Astrocyte (in vitro differentiated cells and primary cell): Measurements from ENCODE around the gene SULT1A2. TPM values are rescaled to one million over a fixed set of nuclear protein-coding genes. Genes with fewer than 3 reads are reported as not detected.
"Not testable (repeated sequence)": the region's sequence is repeated elsewhere in the genome, so short reads cannot be mapped to it uniquely, and the experiment has no call there.

Experiments
- DNase-seq: peaks from one replicate; pipeline ENCODE4 v3.0.0-alpha.2; 2010; ENCODE audit warnings: low read depth
- FAIRE-seq: peaks from 2 replicates; lab custom pipeline; 2011; peaks lifted over from hg19 to GRCh38; lab: Jason Lieb, UNC
- H2AFZ ChIP-seq: 2 replicates; pipeline ENCODE4 v1.6.0; 2012; ENCODE audit warnings: low read depth, low read length, inconsistent platforms
- H3K27ac ChIP-seq: 2 replicates; pipeline ENCODE4 v1.5.1; 2011; ENCODE audit warnings: low read depth, low read length, inconsistent platforms
- H3K27me3 ChIP-seq: 2 replicates; pipeline ENCODE4 v1.6.0; 2011; ENCODE audit warnings: low read length, inconsistent platforms; ENCODE audit not compliant: insufficient read depth
- H3K36me3 ChIP-seq: 2 replicates; pipeline ENCODE4 v1.5.1; 2011; ENCODE audit warnings: low read length, inconsistent platforms; ENCODE audit not compliant: insufficient read depth
- H3K4me1 ChIP-seq: 2 replicates; pipeline ENCODE4 v1.5.1; 2011; ENCODE audit warnings: low read length, inconsistent platforms; ENCODE audit not compliant: insufficient read depth
- H3K4me2 ChIP-seq: 2 replicates; pipeline ENCODE4 v1.6.0; 2012; ENCODE audit warnings: low read length, inconsistent platforms
- H3K4me3 ChIP-seq: 2 replicates; pipeline ENCODE4 v1.5.1; 2011; ENCODE audit warnings: low read depth, mild to moderate bottlenecking, low read length, inconsistent platforms; ENCODE audit not compliant: insufficient read depth
- H3K79me2 ChIP-seq: 2 replicates; pipeline ENCODE4 v1.6.0; 2012; ENCODE audit warnings: mild to moderate bottlenecking, low read length, inconsistent platforms; ENCODE audit not compliant: insufficient read depth
- H3K9ac ChIP-seq: 2 replicates; pipeline ENCODE4 v1.6.0; 2012; ENCODE audit warnings: mild to moderate bottlenecking, low read length, inconsistent platforms
- H3K9me3 ChIP-seq: 2 replicates; pipeline ENCODE4 v1.5.1; 2012; ENCODE audit warnings: low read depth, mild to moderate bottlenecking, low read length, inconsistent platforms; ENCODE audit not compliant: insufficient read depth
- H4K20me1 ChIP-seq: 2 replicates; pipeline ENCODE4 v1.6.0; 2012; ENCODE audit warnings: low read length, inconsistent platforms; ENCODE audit not compliant: insufficient read depth
- H3K27ac Mint-ChIP-seq: one replicate; pipeline ENCODE4 v1.8.0; 2021; ENCODE audit warnings: mild to moderate bottlenecking, mixed read lengths; ENCODE audit not compliant: unreplicated experiment
- H3K27me3 Mint-ChIP-seq: one replicate; pipeline ENCODE4 v1.8.0; 2021; ENCODE audit warnings: low read depth, mixed read lengths; ENCODE audit not compliant: unreplicated experiment
- H3K36me3 Mint-ChIP-seq: one replicate; pipeline ENCODE4 v1.8.0; 2021; ENCODE audit warnings: low read depth, mixed read lengths; ENCODE audit not compliant: unreplicated experiment
- H3K4me1 Mint-ChIP-seq: one replicate; pipeline ENCODE4 v1.8.0; 2021; ENCODE audit warnings: low read depth, mixed read lengths; ENCODE audit not compliant: unreplicated experiment
- H3K4me3 Mint-ChIP-seq: one replicate; pipeline ENCODE4 v1.8.0; 2021; ENCODE audit warnings: mild to moderate bottlenecking, moderate library complexity, mixed read lengths; ENCODE audit not compliant: unreplicated experiment
- H3K9me3 Mint-ChIP-seq: one replicate; pipeline ENCODE4 v1.8.0; 2021; ENCODE audit warnings: mild to moderate bottlenecking, mixed read lengths; ENCODE audit not compliant: unreplicated experiment
- EZH2 ChIP-seq: IDR thresholded peaks from 2 replicates; pipeline ENCODE4 v1.6.1; 2012; ENCODE audit warnings: mild to moderate bottlenecking, low read length, inconsistent platforms; ENCODE audit not compliant: insufficient read depth
- total RNA-seq: library from RNA; stranded (reverse); gene quantifications from 2 replicates; pipeline ENCODE4 v1.2.1, GENCODE V29; 2021
- TF ChIP-seq, protein P1 (sequence below): IDR thresholded peaks from 2 replicates; pipeline ENCODE4 v1.5.1; 2011; ENCODE audit warnings: low read depth, mild to moderate bottlenecking, inconsistent platforms, low read length, moderate library complexity; ENCODE audit not compliant: insufficient read depth

SULT1A2 gene
- total RNA-seq, 1 donor from 2014 or later, result not detected

DNA sequence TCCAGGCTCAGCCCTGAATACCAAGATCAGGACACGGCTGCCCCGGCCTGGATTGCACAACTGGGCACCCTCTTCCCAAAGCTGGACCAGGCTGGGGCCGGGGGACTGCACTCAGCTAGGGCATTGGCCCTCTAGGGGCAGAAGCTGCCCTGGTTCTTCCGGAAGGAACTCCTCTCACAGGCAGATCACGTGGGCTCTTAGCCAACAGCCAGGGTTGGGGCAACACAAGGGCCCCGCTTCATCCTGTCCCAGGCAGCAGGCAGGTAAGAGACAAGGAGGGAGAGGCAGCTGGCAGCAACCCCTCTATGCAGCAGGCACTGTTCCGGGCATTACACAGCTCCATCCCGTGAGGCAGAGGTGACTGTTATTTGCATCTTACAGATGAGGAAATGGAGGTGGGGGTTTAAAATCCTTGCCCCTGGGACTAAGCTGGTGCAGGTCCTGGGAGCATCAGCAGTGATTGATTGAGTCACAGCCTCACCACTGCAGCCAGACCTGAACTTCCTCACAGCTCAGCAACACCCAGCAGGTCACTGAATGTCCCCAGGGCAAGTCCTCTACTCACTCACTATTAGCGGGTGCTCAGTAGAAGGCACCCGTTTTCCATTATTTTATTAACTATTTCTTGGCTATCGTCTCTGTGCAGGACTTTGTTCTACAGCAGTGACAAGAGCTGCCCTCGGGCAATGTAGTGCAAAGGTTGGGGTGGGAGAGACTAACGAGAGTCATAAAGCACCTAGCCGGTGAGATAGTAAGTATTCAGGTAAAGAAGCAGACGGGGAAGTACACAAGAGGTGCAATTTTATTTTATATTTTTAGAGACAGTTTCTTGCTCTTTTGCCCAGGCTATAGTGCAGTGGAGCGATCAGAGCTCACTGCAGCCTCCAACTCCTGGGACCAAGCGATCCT, 2.8 kb upstream of the SULT1A2 start:
- H3K79me2 ChIP-seq, H3K27ac ChIP-seq, FAIRE-seq, H3K9ac ChIP-seq, H3K4me1 ChIP-seq, H3K27ac Mint-ChIP-seq, H3K9me3 Mint-ChIP-seq, H3K4me2 ChIP-seq, H2AFZ ChIP-seq, H3K36me3 Mint-ChIP-seq, H3K4me1 Mint-ChIP-seq, H3K36me3 ChIP-seq, H3K9me3 ChIP-seq, H3K4me3 Mint-ChIP-seq, H4K20me1 ChIP-seq, H3K4me3 ChIP-seq, DNase-seq, H3K27me3 ChIP-seq: not testable (repeated sequence)
- H3K27me3 Mint-ChIP-seq, result peaks cover 16% of the 10 kb centered on the region

DNA sequence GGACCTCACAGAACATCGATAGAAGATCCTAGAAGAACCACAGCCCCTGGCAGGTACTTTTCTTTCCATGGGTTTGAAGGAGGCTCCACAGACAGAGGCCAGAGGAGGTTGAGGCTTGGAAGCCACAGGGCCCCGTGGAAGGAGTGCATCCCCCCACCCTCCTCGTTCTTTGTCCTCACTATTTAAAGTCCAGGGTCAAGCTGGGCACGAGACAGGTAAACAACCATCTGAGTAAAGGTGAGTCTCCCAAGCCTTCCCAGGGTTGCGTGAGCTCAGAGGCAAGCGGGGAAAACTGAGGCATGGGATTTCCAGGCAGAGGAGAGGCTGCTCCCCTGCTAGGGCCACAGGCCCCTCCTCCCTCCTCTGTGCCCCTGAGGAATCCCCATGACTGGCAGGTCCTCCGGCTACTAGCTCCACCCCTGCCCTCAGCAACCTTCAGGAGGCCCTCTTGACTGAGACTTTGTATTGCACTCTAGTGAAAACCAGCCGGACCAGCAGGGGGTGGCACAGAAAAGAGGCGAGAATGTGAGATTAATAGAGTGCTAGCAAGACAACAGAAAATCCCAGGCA, 927 bp upstream of the SULT1A2 start:
- H2AFZ ChIP-seq, result no peak overlapping the region
- DNase-seq (no peak), FAIRE-seq (no peak)
- H3K4me1 Mint-ChIP-seq, result peaks cover 9% of the 10 kb centered on the region
- H3K27me3 ChIP-seq, result no peaks in the 10 kb centered on the region
- H3K9me3 Mint-ChIP-seq, result no peaks in the 10 kb centered on the region
- H3K27ac Mint-ChIP-seq, result no peak overlapping the region
- no peaks in the 10 kb centered on the region for H3K4me1 ChIP-seq
- no peak overlapping the region for H3K9ac ChIP-seq
- no peak overlapping the region for H3K4me3 Mint-ChIP-seq
- H3K36me3 Mint-ChIP-seq, result peaks cover 1% of the 10 kb centered on the region
- H4K20me1 ChIP-seq, result no peaks in the 10 kb centered on the region
- no peaks in the 10 kb centered on the region for H3K79me2 ChIP-seq
- no peak for TF ChIP-seq EZH2
- TF ChIP-seq, protein P1, sequence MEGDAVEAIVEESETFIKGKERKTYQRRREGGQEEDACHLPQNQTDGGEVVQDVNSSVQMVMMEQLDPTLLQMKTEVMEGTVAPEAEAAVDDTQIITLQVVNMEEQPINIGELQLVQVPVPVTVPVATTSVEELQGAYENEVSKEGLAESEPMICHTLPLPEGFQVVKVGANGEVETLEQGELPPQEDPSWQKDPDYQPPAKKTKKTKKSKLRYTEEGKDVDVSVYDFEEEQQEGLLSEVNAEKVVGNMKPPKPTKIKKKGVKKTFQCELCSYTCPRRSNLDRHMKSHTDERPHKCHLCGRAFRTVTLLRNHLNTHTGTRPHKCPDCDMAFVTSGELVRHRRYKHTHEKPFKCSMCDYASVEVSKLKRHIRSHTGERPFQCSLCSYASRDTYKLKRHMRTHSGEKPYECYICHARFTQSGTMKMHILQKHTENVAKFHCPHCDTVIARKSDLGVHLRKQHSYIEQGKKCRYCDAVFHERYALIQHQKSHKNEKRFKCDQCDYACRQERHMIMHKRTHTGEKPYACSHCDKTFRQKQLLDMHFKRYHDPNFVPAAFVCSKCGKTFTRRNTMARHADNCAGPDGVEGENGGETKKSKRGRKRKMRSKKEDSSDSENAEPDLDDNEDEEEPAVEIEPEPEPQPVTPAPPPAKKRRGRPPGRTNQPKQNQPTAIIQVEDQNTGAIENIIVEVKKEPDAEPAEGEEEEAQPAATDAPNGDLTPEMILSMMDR, result no peak
- H3K36me3 ChIP-seq, result no peaks in the 10 kb centered on the region
- no peak overlapping the region for H3K27ac ChIP-seq
- H3K27me3 Mint-ChIP-seq, result peaks cover 4% of the 10 kb centered on the region
- H3K4me2 ChIP-seq, result no peak overlapping the region
- no peaks in the 10 kb centered on the region for H3K9me3 ChIP-seq
- H3K4me3 ChIP-seq, result no peak overlapping the region

GRCh38 chr16:28596115-28596630, 677 bp downstream of the SULT1A2 start:
- no peak overlapping the region for H3K27ac ChIP-seq
- H3K9me3 ChIP-seq, result no peaks in the 10 kb centered on the region
- Mint-ChIP-seq H3K27me3 (peaks cover 2% of the 10 kb centered on the region), H3K27ac (no peak overlapping the region), H3K4me3 (no peak overlapping the region), H3K9me3 (no peaks in the 10 kb centered on the region), H3K4me1 (peaks cover 9% of the 10 kb centered on the region), H3K36me3 (peaks cover 5% of the 10 kb centered on the region)
- no peaks in the 10 kb centered on the region for H3K4me1 ChIP-seq
- TF ChIP-seq, protein P1, result no peak
- no peak for TF ChIP-seq EZH2
- H3K4me2 ChIP-seq, result no peak overlapping the region
- no peaks in the 10 kb centered on the region for H3K27me3 ChIP-seq
- FAIRE-seq (no peak), DNase-seq (no peak)
- no peak overlapping the region for H3K4me3 ChIP-seq
- no peaks in the 10 kb centered on the region for H4K20me1 ChIP-seq
- H3K79me2 ChIP-seq, result no peaks in the 10 kb centered on the region
- H2AFZ ChIP-seq, result no peak overlapping the region
- H3K9ac ChIP-seq, result no peak overlapping the region
- H3K36me3 ChIP-seq, result no peaks in the 10 kb centered on the region

GRCh38 chr16:28595451-28595850, 1.4 kb downstream of the SULT1A2 start:
- H3K27ac Mint-ChIP-seq, H3K4me3 ChIP-seq, H3K36me3 Mint-ChIP-seq, H3K9me3 ChIP-seq, H4K20me1 ChIP-seq, H3K4me2 ChIP-seq, H2AFZ ChIP-seq, DNase-seq, H3K27ac ChIP-seq, H3K4me1 ChIP-seq, H3K79me2 ChIP-seq, H3K27me3 Mint-ChIP-seq, H3K27me3 ChIP-seq, H3K4me3 Mint-ChIP-seq, H3K36me3 ChIP-seq, FAIRE-seq, H3K9ac ChIP-seq, H3K4me1 Mint-ChIP-seq, H3K9me3 Mint-ChIP-seq: not testable (repeated sequence)
